HepG2 (cell line): ENCODE measurements around the gene ACTR1A. TPM values are rescaled to one million over a fixed set of nuclear protein-coding genes. Genes with fewer than 3 reads are reported as not detected.

Experiments used
- BHLHE40 ChIP-seq: IDR thresholded peaks from 2 replicates; pipeline ENCODE4 v1.6.1; 2011; ENCODE audit warnings: low read length, improper control_type of control experiment
- CCAR2 ChIP-seq: fragments of 200-400 bp; formaldehyde crosslinking; optimal IDR thresholded peaks from 2 replicates; pipeline ENCODE3; 2018; ENCODE audit warnings: low read depth, mild to moderate bottlenecking, low read length, moderate library complexity
- DMAP1 ChIP-seq: IDR thresholded peaks from 2 replicates; pipeline ENCODE4 v1.6.1; 2016
- DNMT3B ChIP-seq: conservative IDR thresholded peaks from 2 replicates; pipeline ENCODE4 v1.6.1; 2016; ENCODE audit warnings: missing biosample characterization, control low read depth
- EED ChIP-seq: sonication (generic); formaldehyde crosslinking; IDR thresholded peaks from 2 replicates; pipeline ENCODE4 v1.5.0; 2020; ENCODE audit warnings: mild to moderate bottlenecking, missing genetic modification reagents
- ERF ChIP-seq: IDR thresholded peaks from 2 replicates; pipeline ENCODE4 v1.6.1; 2018; ENCODE audit warnings: missing biosample characterization, missing genetic modification reagents
- ESRRA ChIP-seq: sonication (generic); formaldehyde crosslinking; IDR thresholded peaks from 2 replicates; pipeline ENCODE4 v1.5.1; 2020; ENCODE audit warnings: mild to moderate bottlenecking, low read depth, missing genetic modification reagents
- GATAD2A ChIP-seq: IDR thresholded peaks from 2 replicates; pipeline ENCODE4 v1.6.1; 2016
- IKZF1 ChIP-seq: fragments of 450-650 bp; IDR thresholded peaks from 2 replicates; pipeline ENCODE4 v1.7.1; 2016
- KDM5A ChIP-seq: fragments of 200-600 bp; sonication (generic); IDR thresholded peaks from 2 replicates; pipeline ENCODE4 v1.7.0; 2018; ENCODE audit warnings: antibody characterized with exemption, mild to moderate bottlenecking, low read length, borderline replicate concordance
- KDM5B ChIP-seq: sonication (generic); formaldehyde crosslinking; IDR thresholded peaks from 2 replicates; pipeline ENCODE4 v1.4.0; 2020; ENCODE audit warnings: missing genetic modification reagents, mild to moderate bottlenecking, borderline replicate concordance
- LBX2 ChIP-seq: sonication (generic); formaldehyde crosslinking; IDR thresholded peaks from 2 replicates; pipeline ENCODE4 v1.5.0; 2020; ENCODE audit warnings: missing genetic modification reagents, mild to moderate bottlenecking, borderline replicate concordance
- MLLT10 ChIP-seq: sonication (generic); formaldehyde crosslinking; IDR thresholded peaks from 2 replicates; pipeline ENCODE4 v1.4.0; 2020; ENCODE audit warnings: missing genetic modification reagents
- NFE2L2 ChIP-seq: fragments of 150-350 bp; IDR thresholded peaks from 2 replicates; pipeline ENCODE4 v1.6.1; 2014; ENCODE audit warnings: low read length
- PHF21A ChIP-seq: sonication (generic); formaldehyde crosslinking; IDR thresholded peaks from 2 replicates; pipeline ENCODE4 v1.5.0; 2020; ENCODE audit warnings: mild to moderate bottlenecking, missing genetic modification reagents
- PHF8 ChIP-seq: sonication (generic); formaldehyde crosslinking; IDR thresholded peaks from 2 replicates; pipeline ENCODE4 v1.5.0; 2020; ENCODE audit warnings: missing genetic modification reagents
- SOX13 ChIP-seq, 3 experiments: fragments of 450-650 bp in 1 of 3; sonication (generic) in 1 of 3; formaldehyde crosslinking in 1 of 3; IDR thresholded peaks in 2 of 3; conservative IDR thresholded peaks in 1 of 3; 2 replicates each; pipeline versions ENCODE4 v1.5.0 to v1.6.1; 2016 to 2020; ENCODE audit warnings: antibody characterized with exemption in 1 of 3, mild to moderate bottlenecking in 1 of 3, missing compliant biosample characterization in 1 of 3, missing genetic modification reagents in 1 of 3, moderate library complexity in 1 of 3
- SP140L ChIP-seq: sonication (generic); formaldehyde crosslinking; IDR thresholded peaks from 2 replicates; pipeline ENCODE4 v1.4.0; 2020; ENCODE audit warnings: missing genetic modification reagents, borderline replicate concordance
- SRSF1 ChIP-seq: fragments of 200-400 bp; formaldehyde crosslinking; optimal IDR thresholded peaks from 2 replicates; pipeline ENCODE3; 2017; ENCODE audit warnings: mild to moderate bottlenecking, low read depth, low read length, moderate library complexity
- TAF1 ChIP-seq: sonication (generic); formaldehyde crosslinking; IDR thresholded peaks from 2 replicates; pipeline ENCODE4 v1.4.0; 2020; ENCODE audit warnings: missing genetic modification reagents
- ZBTB38 ChIP-seq: sonication (generic); formaldehyde crosslinking; IDR thresholded peaks from 2 replicates; pipeline ENCODE4 v1.5.1; 2020; ENCODE audit warnings: mild to moderate bottlenecking, missing genetic modification reagents
- ZFYVE20 ChIP-seq: sonication (generic); formaldehyde crosslinking; IDR thresholded peaks from 2 replicates; pipeline ENCODE4 v1.8.0; 2023; ENCODE audit warnings: low read depth, mild to moderate bottlenecking, moderate library complexity, missing genetic modification reagents, borderline replicate concordance
- ZNF281 ChIP-seq: sonication (generic); formaldehyde crosslinking; IDR thresholded peaks from 2 replicates; pipeline ENCODE4 v1.4.0; 2020; ENCODE audit warnings: missing genetic modification reagents, borderline replicate concordance
- ZNF574 ChIP-seq: sonication (generic); formaldehyde crosslinking; IDR thresholded peaks from 2 replicates; pipeline ENCODE4 v1.4.0; 2020; ENCODE audit warnings: missing genetic modification reagents
- ZNF773 ChIP-seq: sonication (generic); formaldehyde crosslinking; IDR thresholded peaks from 2 replicates; pipeline ENCODE4 v1.4.0; 2020; ENCODE audit warnings: missing genetic modification reagents, borderline replicate concordance
- ZNF790 ChIP-seq: sonication (generic); formaldehyde crosslinking; IDR thresholded peaks from 2 replicates; pipeline ENCODE4 v1.8.0; 2022; ENCODE audit warnings: missing genetic modification reagents, mild to moderate bottlenecking, borderline replicate concordance
- polyA plus RNA-seq, 8 experiments: library from polyadenylated mRNA; depleted of rRNA in 3 of 8; stranded (reverse) in 7 of 8; unstranded in 1 of 8; fragments of >200 nt; fragmentation: Illumina TruSeq in 4 of 8; extraction: Trizol in 4 of 8; gene quantifications; 2 replicates each; pipeline versions ENCODE4 v1.2.1 to v1.2.3, GENCODE V29; 2011 to 2016; ENCODE audit warnings: low read depth in 4 of 8, missing spikeins in 1 of 8, mixed read lengths in 1 of 8; ENCODE audit not compliant: insufficient read depth in 1 of 8
- total RNA-seq, 5 experiments: library from RNA; depleted of rRNA; stranded (reverse); fragments of >200 nt; fragmentation: Illumina TruSeq; extraction: Trizol; gene quantifications; 2 replicates each; pipeline ENCODE4 v1.2.3, GENCODE V29; 2016; ENCODE audit warnings: low read depth in 1 of 5

ACTR1A gene
- total and polyA plus RNA-seq, 2 of the 13 experiments (the other 11 are each of a cell fraction or from before 2014, with no cell fraction given): 59.6 to 62.8 TPM

- TF ChIP-seq BHLHE40 (0 out of 2 replicates have a peak, but pooled peaks have one; percentile 24), ZNF281 (peak; percentile 74; the same call in 1 of the 2 replicates), MLLT10 (no peak), DNMT3B (CRISPR knock-in tag) (no peak), ZNF574 (peak; percentile 94), KDM5A (no peak), EED (CRISPR knock-in tag) (no peak), LBX2 (CRISPR knock-in tag) (no peak), TAF1 (CRISPR knock-in tag) (peak; percentile 39; the same call in 1 of the 2 replicates), ZNF790 (CRISPR knock-in tag) (no peak), PHF8 (no peak), SP140L (CRISPR knock-in tag) (no peak), DMAP1 (CRISPR knock-in tag) (peak; percentile 35; the same call in 1 of the 2 replicates), KDM5B (CRISPR knock-in tag) (no peak), ESRRA (no peak; the same call in 1 of the 2 replicates), ERF (CRISPR knock-in tag) (peak; percentile 53; the same call in 1 of the 2 replicates), ZBTB38 (CRISPR knock-in tag) (no peak), SRSF1 (no peak), ZFYVE20 (CRISPR knock-in tag) (no peak), ZNF773 (CRISPR knock-in tag) (no peak), IKZF1 (no peak), SOX13 (IDR thresholded peaks at IDR 0.05) (no peak), SOX13 (CRISPR knock-in tag; conservative IDR thresholded peaks at IDR 0.05 in 1 of 2, IDR thresholded peaks at IDR 0.05 in 1 of 2) (no peak; a peak in 1 of 4 replicates), NFE2L2 (no peak), PHF21A (CRISPR knock-in tag) (peak; percentile 64; the same call in 1 of the 2 replicates), GATAD2A (peak; percentile 62), CCAR2 (no peak)
These were observed 67.9 kb downstream of the ACTR1A start (continued) for GRCh38 chr10:102434394-102435132.
